ENCODE data around the gene RARS1. TPM values are rescaled to one million over a fixed set of nuclear protein-coding genes. Genes with fewer than 3 reads are reported as not detected.

Gene RARS1
- total RNA-seq, 2 donors from 2014 or later: 98.9 to 109 TPM

- no peak overlapping the region for H3K27ac Mint-ChIP-seq
- Histone ChIP-seq H3K4me1 (ENCODE audit: control insufficient read depth, insufficient read depth, low read length) (no peaks in the 10 kb centered on the region), H3K27me3 (ENCODE audit: control insufficient read depth, insufficient read depth, low read length, poor library complexity, severe bottlenecking) (no peaks in the 10 kb centered on the region), H3K36me3 (ENCODE audit: control insufficient read depth, insufficient read depth, low read length) (no peaks in the 10 kb centered on the region), H3K4me3 (ENCODE audit: low read length) (no peak overlapping the region), H3K9me3 (ENCODE audit: control insufficient read depth, low read length) (no peaks in the 10 kb centered on the region), H3K27ac (ENCODE audit: low read depth, low read length) (no peak overlapping the region), H3K9ac (ENCODE audit: extremely low read depth, low read length, poor library complexity, severe bottlenecking) (no peak overlapping the region)
- DNase-seq: no peak
- no peaks in the 10 kb centered on the region for H3K4me1 Mint-ChIP-seq
- H3K36me3 Mint-ChIP-seq (ENCODE audit: low read depth): peaks cover 1% of the 10 kb centered on the region
- WGBS, 2 experiments (ENCODE audit: insufficient coverage in 1 of 2, insufficient read length in 1 of 2): 63 to 85% methylated on average over 1 to 2 of the region's 2 CpGs
- H3K4me3 Mint-ChIP-seq: no peak overlapping the region
- peaks cover 2% of the 10 kb centered on the region for H3K27me3 Mint-ChIP-seq (ENCODE audit: insufficient read depth)
- peaks cover 1% of the 10 kb centered on the region for H3K9me3 Mint-ChIP-seq
- no peak for TF ChIP-seq CTCF (conservative IDR thresholded peaks at IDR 0.05)
These were observed 50.9 kb downstream of the RARS1 start for GRCh38 chr5:168537176-168537575.

- Mint-ChIP-seq H3K27me3 (ENCODE audit: insufficient read depth) (no peaks in the 10 kb centered on the region), H3K36me3 (ENCODE audit: low read depth) (peaks cover 59% of the 10 kb centered on the region), H3K4me3 (no peak overlapping the region), H3K27ac (no peak overlapping the region), H3K4me1 (no peaks in the 10 kb centered on the region), H3K9me3 (no peaks in the 10 kb centered on the region)
- no peak for DNase-seq
- Histone ChIP-seq H3K9me3 (ENCODE audit: control insufficient read depth, low read length) (no peaks in the 10 kb centered on the region), H3K27ac (ENCODE audit: low read depth, low read length) (no peak overlapping the region), H3K27me3 (ENCODE audit: control insufficient read depth, insufficient read depth, low read length, poor library complexity, severe bottlenecking) (no peaks in the 10 kb centered on the region), H3K9ac (ENCODE audit: extremely low read depth, low read length, poor library complexity, severe bottlenecking) (no peak overlapping the region), H3K36me3 (ENCODE audit: control insufficient read depth, insufficient read depth, low read length) (peaks cover 57% of the 10 kb centered on the region), H3K4me1 (ENCODE audit: control insufficient read depth, insufficient read depth, low read length) (no peaks in the 10 kb centered on the region), H3K4me3 (ENCODE audit: low read length) (no peak overlapping the region)
- no peak for TF ChIP-seq CTCF (conservative IDR thresholded peaks at IDR 0.05)
- 96 to 100% methylated on average over 4 to 7 of the region's 7 CpGs for WGBS, 2 experiments (ENCODE audit: insufficient coverage in 1 of 2, insufficient read length in 1 of 2)
These were observed 63.3 kb downstream of the RARS1 start for GRCh38 chr5:168549554-168549953.

GRCh38 chr5:168550656-168551055 is 64.4 kb downstream of the RARS1 start:
- H3K4me1 ChIP-seq (ENCODE audit: control insufficient read depth, insufficient read depth, low read length): no peaks in the 10 kb centered on the region
- H3K27me3 ChIP-seq (ENCODE audit: control insufficient read depth, insufficient read depth, low read length, poor library complexity, severe bottlenecking): no peaks in the 10 kb centered on the region
- no peak for TF ChIP-seq CTCF (conservative IDR thresholded peaks at IDR 0.05)
- peaks cover 66% of the 10 kb centered on the region for H3K36me3 Mint-ChIP-seq (ENCODE audit: low read depth)
- H3K27ac ChIP-seq (ENCODE audit: low read depth, low read length): no peak overlapping the region
- no peak overlapping the region for H3K4me3 Mint-ChIP-seq
- H3K36me3 ChIP-seq (ENCODE audit: control insufficient read depth, insufficient read depth, low read length): peaks cover 68% of the 10 kb centered on the region
- no peaks in the 10 kb centered on the region for H3K4me1 Mint-ChIP-seq
- no peak overlapping the region for H3K9ac ChIP-seq (ENCODE audit: extremely low read depth, low read length, poor library complexity, severe bottlenecking)
- DNase-seq: no peak
- no peaks in the 10 kb centered on the region for H3K9me3 Mint-ChIP-seq
- H3K27ac Mint-ChIP-seq: no peak overlapping the region
- no peak overlapping the region for H3K4me3 ChIP-seq (ENCODE audit: low read length)
- no peaks in the 10 kb centered on the region for H3K9me3 ChIP-seq (ENCODE audit: control insufficient read depth, low read length)
- H3K27me3 Mint-ChIP-seq (ENCODE audit: insufficient read depth): no peaks in the 10 kb centered on the region

Data from endodermal cell (in vitro differentiated cells).